Neural crest cell (in vitro differentiated cells): ENCODE measurements around the gene SHE. TPM values are rescaled to one million over a fixed set of nuclear protein-coding genes. Genes with fewer than 3 reads are reported as not detected.

Experiments used
- DNase-seq: peaks from one replicate; pipeline ENCODE4 v3.0.0; 2021; ENCODE audit warnings: low read depth, mixed read lengths, low spot score
- H3K27ac Mint-ChIP-seq: one replicate; pipeline ENCODE4 v1.8.0; 2021; ENCODE audit warnings: mild to moderate bottlenecking, mixed read lengths; ENCODE audit not compliant: unreplicated experiment
- H3K27me3 Mint-ChIP-seq: 2 replicates; pipeline ENCODE4 v1.8.0; 2021; ENCODE audit warnings: low read depth, mild to moderate bottlenecking, mixed read lengths
- H3K36me3 Mint-ChIP-seq: 2 replicates; pipeline ENCODE4 v1.8.0; 2021; ENCODE audit warnings: low read depth, mild to moderate bottlenecking, mixed read lengths
- H3K4me1 Mint-ChIP-seq: 2 replicates; pipeline ENCODE4 v1.8.0; 2021; ENCODE audit warnings: mixed read lengths
- H3K4me3 Mint-ChIP-seq: one replicate; pipeline ENCODE4 v1.8.0; 2021; ENCODE audit warnings: mild to moderate bottlenecking, mixed read lengths
- H3K9me3 Mint-ChIP-seq: 2 replicates; pipeline ENCODE4 v1.8.0; 2021; ENCODE audit warnings: mixed read lengths
- CTCF ChIP-seq: fragments of 200-600 bp; sonication (generic); conservative IDR thresholded peaks from 2 replicates; pipeline ENCODE4 v1.5.0; 2021; ENCODE audit warnings: antibody characterized with exemption, mild to moderate bottlenecking
- total RNA-seq: library from RNA; stranded (reverse); gene quantifications from 2 replicates; pipeline ENCODE4 v1.2.1, GENCODE V29; 2021

SHE gene
- total RNA-seq, 1 donor from 2014 or later = 0.19 TPM

GRCh38 chr1:154467434-154468102 is 34.6 kb downstream of the SHE start:
- no peaks in the 10 kb centered on the region for H3K4me1 Mint-ChIP-seq
- H3K4me3 Mint-ChIP-seq = no peak overlapping the region
- TF ChIP-seq CTCF = no peak
- H3K27me3 Mint-ChIP-seq = no peaks in the 10 kb centered on the region
- no peaks in the 10 kb centered on the region for H3K36me3 Mint-ChIP-seq
- no peak overlapping the region for H3K27ac Mint-ChIP-seq
- no peak for DNase-seq
- H3K9me3 Mint-ChIP-seq = no peaks in the 10 kb centered on the region

GRCh38 chr1:154466921-154467417 is 35.2 kb downstream of the SHE start:
- no peak for DNase-seq
- no peaks in the 10 kb centered on the region for H3K9me3 Mint-ChIP-seq
- H3K27me3 Mint-ChIP-seq = no peaks in the 10 kb centered on the region
- no peaks in the 10 kb centered on the region for H3K36me3 Mint-ChIP-seq
- H3K4me3 Mint-ChIP-seq = no peak overlapping the region
- no peak for TF ChIP-seq CTCF
- no peaks in the 10 kb centered on the region for H3K4me1 Mint-ChIP-seq
- H3K27ac Mint-ChIP-seq = no peak overlapping the region

GRCh38 chr1:154466206-154466605 is 36.0 kb downstream of the SHE start:
- no peak for DNase-seq
- no peaks in the 10 kb centered on the region for H3K4me1 Mint-ChIP-seq

GRCh38 chr1:154465621-154466195 is 36.5 kb downstream of the SHE start:
- Mint-ChIP-seq H3K9me3 (no peaks in the 10 kb centered on the region), H3K27me3 (no peaks in the 10 kb centered on the region), H3K36me3 (no peaks in the 10 kb centered on the region), H3K4me1 (no peaks in the 10 kb centered on the region), H3K27ac (peak overlapping the region; percentile 73), H3K4me3 (no peak overlapping the region)
- TF ChIP-seq CTCF = no peak
- no peak for DNase-seq

More at GRCh38 chr1:154466206-154466605, 36.0 kb downstream of the SHE start:
- Mint-ChIP-seq H3K27ac (peak overlapping the region; percentile 73), H3K4me3 (no peak overlapping the region), H3K36me3 (no peaks in the 10 kb centered on the region), H3K27me3 (no peaks in the 10 kb centered on the region), H3K9me3 (no peaks in the 10 kb centered on the region)
- TF ChIP-seq CTCF = no peak

GRCh38 chr1:154463512-154463990 is 38.7 kb downstream of the SHE start:
- Mint-ChIP-seq H3K9me3 (no peaks in the 10 kb centered on the region), H3K27ac (no peak overlapping the region)
- no peak for TF ChIP-seq CTCF

More at GRCh38 chr1:154463512-154463990, 38.7 kb downstream of the SHE start:
- Mint-ChIP-seq H3K4me1 (no peaks in the 10 kb centered on the region), H3K27me3 (no peaks in the 10 kb centered on the region), H3K4me3 (no peak overlapping the region), H3K36me3 (no peaks in the 10 kb centered on the region)
- DNase-seq = no peak
